GOT3 (cell line): ENCODE measurements around the gene PLA2G2C.

Source experiments
- DNase-seq: peaks from one replicate; lab custom pipeline; 2025; ENCODE audit warnings: mixed read lengths; lab: John Stamatoyannopoulos, UW

PLA2G2C gene

GRCh38 chr1:20207546-20207945 lies 21.2 kb upstream of the PLA2G2C start:
- DNase-seq = no peak

GRCh38 chr1:20202166-20202565 lies 15.8 kb upstream of the PLA2G2C start:
- no peak for DNase-seq

GRCh38 chr1:20200966-20201365 lies 14.6 kb upstream of the PLA2G2C start:
- no peak for DNase-seq

- no peak for DNase-seq
These were observed 13.5 kb upstream of the PLA2G2C start for GRCh38 chr1:20199840-20200239.

GRCh38 chr1:20199403-20199802 lies 13.1 kb upstream of the PLA2G2C start:
- no peak for DNase-seq

GRCh38 chr1:20198918-20199317 lies 12.6 kb upstream of the PLA2G2C start:
- DNase-seq = no peak

- DNase-seq = no peak
These were observed 12.0 kb upstream of the PLA2G2C start for GRCh38 chr1:20198296-20198695.

GRCh38 chr1:20197329-20197791 lies 11.0 kb upstream of the PLA2G2C start:
- DNase-seq = no peak

GRCh38 chr1:20195462-20195780 lies 9.1 kb upstream of the PLA2G2C start:
- no peak for DNase-seq

GRCh38 chr1:20194757-20195461 lies 8.6 kb upstream of the PLA2G2C start:
- DNase-seq = no peak

- DNase-seq = no peak
These were observed 7.9 kb upstream of the PLA2G2C start for GRCh38 chr1:20194224-20194623.

- no peak for DNase-seq
These were observed 6.6 kb upstream of the PLA2G2C start for GRCh38 chr1:20192871-20193411.

GRCh38 chr1:20192364-20192763 lies 6.0 kb upstream of the PLA2G2C start:
- DNase-seq = no peak

- no peak for DNase-seq
These were observed 5.0 kb upstream of the PLA2G2C start for GRCh38 chr1:20191266-20191825.

GRCh38 chr1:20190256-20191160 lies 4.2 kb upstream of the PLA2G2C start:
- no peak for DNase-seq

- DNase-seq = no peak
These were observed 3.3 kb upstream of the PLA2G2C start for GRCh38 chr1:20189664-20190063.

- no peak for DNase-seq
These were observed 2.1 kb upstream of the PLA2G2C start for GRCh38 chr1:20188455-20188817.

GRCh38 chr1:20187813-20188454 lies 1.6 kb upstream of the PLA2G2C start:
- DNase-seq = no peak

- DNase-seq = no peak
These were observed 940 bp upstream of the PLA2G2C start for GRCh38 chr1:20187103-20187812.

GRCh38 chr1:20184997-20185833 lies 1.1 kb downstream of the PLA2G2C start:
- DNase-seq = no peak

- DNase-seq = no peak
These were observed 1.8 kb downstream of the PLA2G2C start for GRCh38 chr1:20184481-20184900.
